Measurements from ENCODE around the gene IGFBP4.

- TF ChIP-seq POLR2A (IDR thresholded peaks at IDR 0.05; ENCODE audit: low read depth, low read length) (no peak), POLR2AphosphoS5 (IDR thresholded peaks at IDR 0.05; ENCODE audit: low read depth, low read length) (no peak), TAF1 (IDR thresholded peaks at IDR 0.05; ENCODE audit: low read depth, low read length) (no peak), SPI1 (IDR thresholded peaks at IDR 0.05; ENCODE audit: low read depth, low read length) (no peak), PAX5 (IDR thresholded peaks at IDR 0.05; ENCODE audit: insufficient read depth, low read length, severe bottlenecking) (no peak)
These were observed at the start of gene IGFBP4 for GRCh38 chr17:40443196-40443987.

All from GM12891 (cell line).